HG02970 (cell line): ENCODE measurements around the gene NEK3.
"Not testable (repeated sequence)": the region's sequence is repeated elsewhere in the genome, so short reads cannot be mapped to it uniquely, and the experiment has no call there.

ENCODE experiments used
- ATAC-seq: cut with Tn5 transposase; IDR thresholded peaks from one replicate; pipeline ENCODE4 v1.9.1; 2021; ENCODE audit warnings: mild to moderate bottlenecking, moderate library complexity, moderate number of reproducible peaks; ENCODE audit not compliant: unreplicated experiment, low FRiP score

NEK3 gene

DNA sequence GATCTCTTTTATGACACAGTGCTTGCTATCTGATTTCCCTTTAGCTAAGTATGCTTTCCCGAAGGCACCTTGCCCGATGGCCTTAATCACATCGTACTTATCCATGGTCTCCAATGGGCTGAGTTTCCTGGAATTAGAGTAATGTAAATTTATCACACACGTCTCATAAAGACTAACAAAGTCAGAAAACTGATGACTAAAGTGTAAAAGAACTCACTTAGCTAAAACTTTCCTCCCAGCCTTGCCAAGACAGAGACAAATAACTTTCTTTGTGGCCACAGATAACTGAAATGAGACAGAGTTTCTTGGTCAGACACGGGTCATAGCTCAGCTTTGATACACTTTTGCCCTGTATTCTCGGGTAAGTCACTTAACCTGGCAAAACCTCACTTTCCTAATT is 32.0 kb downstream of the NEK3 start:
- ATAC-seq = no peak

DNA sequence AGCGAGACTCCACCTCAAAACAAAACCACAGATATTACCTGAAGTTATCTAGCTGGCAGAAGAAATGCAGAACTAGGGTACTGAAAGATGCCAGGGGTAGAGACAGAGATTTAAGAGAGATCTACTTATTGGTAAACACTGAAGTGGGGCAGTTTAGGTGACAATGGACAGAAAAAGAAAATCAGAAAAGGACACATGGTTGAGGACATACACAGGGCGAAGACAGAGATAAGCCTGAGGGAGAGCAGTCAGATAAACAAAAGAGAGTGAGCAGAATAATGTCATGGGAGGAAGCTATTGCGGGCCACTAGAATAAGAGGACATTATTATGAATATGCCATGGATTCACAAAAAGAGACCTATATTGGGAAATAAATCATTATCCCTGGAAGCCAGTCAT is 33.9 kb downstream of the NEK3 start:
- ATAC-seq = no peak

DNA sequence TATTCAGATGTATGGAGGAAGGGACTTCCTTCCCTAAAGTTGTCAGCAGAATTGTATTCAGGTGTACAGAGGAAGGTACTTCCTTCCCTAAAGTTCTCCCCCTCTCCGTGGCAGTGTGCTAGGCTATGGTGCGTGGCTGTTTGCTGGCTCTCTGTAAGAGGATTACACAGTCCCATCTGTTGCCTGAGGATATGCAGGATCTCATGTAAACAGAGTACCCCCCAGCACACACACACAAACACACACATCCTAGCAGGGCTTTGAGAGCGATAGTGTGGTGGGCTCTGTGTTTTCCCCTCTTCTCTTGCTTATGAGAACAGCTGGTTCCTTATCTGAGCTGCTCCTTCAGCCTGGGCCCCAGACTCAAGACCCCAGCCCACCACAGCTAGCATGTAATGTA is 40.8 kb downstream of the NEK3 start:
- ATAC-seq = no peak

DNA sequence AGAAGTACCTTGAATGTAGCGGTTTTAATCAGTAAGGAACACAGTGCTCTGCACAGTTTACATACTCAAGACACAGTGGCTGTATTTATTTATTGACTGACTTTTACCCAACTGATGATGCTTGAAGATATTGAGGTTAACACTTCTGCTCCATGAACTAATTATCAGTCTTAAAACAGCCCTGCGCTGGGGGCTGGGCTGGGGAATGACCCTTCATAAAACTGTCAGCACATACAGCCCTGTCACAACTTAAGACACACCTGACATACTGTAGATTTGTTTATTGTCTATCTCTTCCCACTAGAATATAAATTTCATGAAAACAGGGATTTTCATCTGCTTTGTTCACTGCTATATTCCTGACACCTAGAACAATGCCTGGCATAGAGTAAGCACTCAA is 41.3 kb downstream of the NEK3 start:
- ATAC-seq = no peak

DNA sequence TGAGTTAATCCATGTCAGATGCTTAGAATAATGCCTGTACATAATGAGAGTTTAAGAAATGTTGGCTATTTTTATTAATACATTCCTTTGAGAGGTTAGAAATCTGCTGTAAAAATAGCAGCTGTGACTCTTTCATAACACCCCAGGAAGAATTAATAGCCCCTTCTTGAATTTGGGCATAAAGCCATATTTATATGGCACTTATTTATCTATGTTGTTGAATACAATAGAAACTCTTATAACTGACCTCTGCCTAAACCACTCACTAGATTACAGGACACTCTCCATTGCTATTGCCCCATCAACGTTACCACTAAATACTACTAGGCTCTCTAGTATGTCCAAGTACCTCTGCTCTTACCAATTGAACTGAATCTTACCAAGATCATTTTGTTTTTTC is 46.8 kb downstream of the NEK3 start:
- no peak for ATAC-seq

DNA sequence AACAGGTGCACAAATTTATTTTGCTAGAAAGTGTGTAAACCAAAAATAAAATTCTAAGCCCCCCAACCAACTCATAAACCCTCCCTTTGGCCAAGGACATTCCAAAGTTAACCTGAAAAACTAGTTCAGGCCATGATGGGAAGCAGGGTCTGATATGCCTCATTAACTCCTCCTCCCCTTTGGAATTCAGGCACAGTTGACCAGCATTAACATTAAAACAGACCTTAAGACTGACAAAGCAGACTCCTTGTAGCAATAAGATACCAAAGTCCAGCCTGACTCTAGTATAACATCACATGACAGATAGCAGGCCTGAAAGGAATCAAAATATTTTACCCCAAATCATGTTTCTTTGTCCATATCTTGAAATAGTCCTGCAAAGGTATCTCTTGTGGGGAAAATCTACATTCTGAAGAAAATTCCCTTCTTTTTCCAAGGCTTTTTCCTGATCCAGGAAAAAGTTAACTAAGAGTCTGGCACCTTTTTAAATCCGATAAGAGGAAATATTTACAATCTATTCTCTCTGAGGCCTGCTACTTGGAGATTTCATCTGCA is 50.2 kb downstream of the NEK3 start:
- ATAC-seq = no peak

DNA sequence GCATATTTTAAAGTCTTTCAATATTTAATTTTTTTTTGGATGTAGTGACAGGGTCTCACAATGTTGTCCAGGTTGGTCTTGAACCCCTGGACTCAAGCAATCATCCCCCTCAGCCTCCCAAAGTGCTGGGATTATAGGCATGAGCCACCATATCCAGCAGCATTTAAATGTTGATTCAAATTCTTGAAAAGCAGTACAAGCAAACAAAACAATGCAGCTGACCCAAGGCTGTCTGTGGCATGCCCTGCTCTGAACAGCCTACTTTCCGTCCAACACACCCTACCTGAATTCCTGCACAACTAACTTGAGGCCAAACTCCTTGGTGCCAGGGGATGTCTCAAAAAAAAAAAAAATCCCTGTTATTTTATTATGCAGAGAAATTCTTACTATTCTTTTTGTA is 53.6 kb downstream of the NEK3 start:
- ATAC-seq = no peak

DNA sequence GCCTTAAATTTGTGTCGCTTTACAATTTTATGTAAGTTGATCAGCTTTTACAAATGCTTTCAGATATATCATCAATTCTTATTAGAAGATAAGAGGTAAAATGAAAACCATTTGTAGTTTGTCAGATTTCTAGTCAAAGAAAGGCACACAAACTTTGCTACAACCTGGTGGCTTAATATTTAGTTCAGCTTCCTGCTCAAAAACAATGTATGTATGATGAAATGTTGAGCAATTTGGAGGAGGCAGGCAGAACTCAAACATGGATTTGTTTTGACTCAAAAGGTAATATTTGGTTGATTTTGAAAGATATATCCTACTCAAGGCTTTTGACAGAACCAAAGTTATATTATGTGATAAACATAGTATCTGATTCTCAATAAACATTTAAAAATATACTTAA is 54.8 kb downstream of the NEK3 start:
- no peak for ATAC-seq

DNA sequence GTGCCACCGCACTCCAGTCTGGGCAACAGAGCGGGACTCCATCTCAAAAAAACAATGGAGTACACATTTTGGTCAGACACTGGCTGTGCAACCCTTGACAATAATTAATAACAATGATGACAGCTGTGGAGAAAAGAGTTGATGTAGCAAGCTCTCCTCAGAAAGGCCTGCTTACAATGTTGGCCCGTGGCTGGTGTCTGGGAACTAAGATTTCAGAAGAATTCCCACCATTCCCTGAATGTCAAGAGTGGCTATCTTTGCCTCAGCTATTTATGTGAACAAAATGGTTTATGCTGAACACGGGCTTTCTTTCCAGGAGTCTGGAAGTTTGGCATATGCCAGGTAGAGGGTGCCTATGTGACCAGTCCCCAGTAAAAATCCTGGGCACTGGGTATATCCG is 56.0 kb downstream of the NEK3 start:
- no peak for ATAC-seq

DNA sequence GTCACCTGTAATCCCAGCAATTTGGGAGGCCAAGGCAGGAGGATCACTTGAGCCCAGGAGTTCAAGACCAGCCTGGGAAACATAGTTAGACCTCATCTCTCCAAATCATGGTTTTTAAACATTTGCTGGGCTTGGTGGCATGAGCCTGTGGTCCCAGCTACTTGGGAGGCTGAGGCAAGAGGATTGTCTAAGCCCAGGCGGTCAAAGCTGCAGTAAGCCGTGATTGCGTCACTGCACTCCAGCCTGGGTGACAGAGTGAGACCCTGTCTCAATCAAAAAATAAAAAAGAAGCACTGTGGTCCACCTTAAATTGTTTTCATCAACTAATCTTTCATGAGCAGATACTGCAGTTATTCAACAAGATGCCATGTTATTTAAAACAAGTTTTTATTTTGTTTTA is 57.0 kb downstream of the NEK3 start:
- ATAC-seq = not testable (repeated sequence)

DNA sequence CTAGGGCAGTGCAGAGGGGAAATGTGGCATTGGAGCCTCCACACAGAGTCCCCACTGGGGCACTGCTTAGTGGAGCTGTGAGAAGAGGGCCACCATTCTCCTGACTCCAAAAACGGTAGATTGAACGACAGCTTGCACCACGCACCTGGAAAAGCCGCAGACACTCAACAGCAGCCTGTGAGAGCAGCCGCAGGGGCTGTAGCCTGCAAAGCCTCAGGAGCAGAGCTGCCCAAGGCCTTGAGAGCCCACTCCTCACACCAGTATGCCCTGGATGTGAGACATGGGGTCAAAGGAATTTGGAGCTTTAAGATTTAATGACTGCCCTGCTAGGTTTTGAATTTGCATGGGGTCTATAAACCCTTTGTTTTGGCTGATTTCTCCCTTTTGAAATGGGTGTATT is 62.2 kb downstream of the NEK3 start:
- ATAC-seq = no peak

DNA sequence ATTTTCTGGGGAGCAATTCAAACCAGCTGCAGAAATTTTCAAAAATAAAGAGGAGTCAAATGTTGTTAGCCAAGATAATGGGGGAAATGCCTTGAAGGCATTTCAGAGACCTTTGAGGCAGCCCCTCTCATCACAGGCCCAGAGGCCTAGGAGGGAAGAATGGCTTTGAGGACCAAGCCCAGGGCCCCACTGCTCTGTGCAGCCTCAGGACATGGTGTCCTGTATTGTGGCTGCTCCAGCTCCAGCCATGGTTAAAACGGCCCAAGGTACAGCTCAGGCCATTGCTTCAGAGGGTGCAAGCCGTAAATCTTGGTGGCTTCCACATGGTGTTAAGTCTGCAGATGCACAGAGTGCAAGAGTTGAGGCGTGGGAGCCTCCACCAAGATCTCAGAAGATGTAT is 62.6 kb downstream of the NEK3 start:
- ATAC-seq = no peak

DNA sequence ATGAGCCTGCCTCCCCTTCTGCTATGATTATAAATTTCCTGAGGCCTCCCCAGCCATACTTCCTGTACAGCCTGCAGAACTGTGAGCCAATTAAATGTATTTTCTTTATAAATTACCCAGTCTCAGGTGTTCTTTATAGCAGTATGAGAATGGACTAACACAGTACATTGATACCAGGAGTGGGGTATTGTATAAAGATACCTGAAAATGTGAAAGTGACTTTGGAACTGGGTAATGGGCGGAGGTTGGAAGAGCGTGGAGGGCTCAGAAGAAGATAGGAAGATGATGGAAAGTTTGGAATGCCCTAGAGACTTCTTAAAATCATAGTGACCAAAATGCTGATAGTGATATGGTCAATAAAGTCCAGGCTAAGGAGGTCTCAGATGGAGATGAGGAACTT is 63.3 kb downstream of the NEK3 start:
- no peak for ATAC-seq

DNA sequence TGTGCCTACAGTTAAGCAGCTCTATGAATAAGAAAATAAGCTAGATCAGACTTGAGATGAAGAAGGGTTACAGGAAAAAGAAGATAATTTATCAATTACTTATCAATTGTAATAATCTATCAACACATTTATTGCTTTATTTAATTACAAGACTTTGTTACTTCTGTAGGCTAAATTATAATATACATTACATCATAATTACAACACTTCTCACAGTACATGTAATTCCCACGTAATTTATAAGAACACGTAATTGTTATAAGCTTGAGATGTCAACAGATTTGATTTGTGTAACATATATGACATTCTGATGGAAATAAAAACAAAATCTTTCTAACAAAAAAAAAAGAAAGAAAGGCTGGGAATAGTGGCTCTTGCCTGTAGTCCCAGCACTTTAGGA is 67.3 kb downstream of the NEK3 start:
- ATAC-seq = no peak

DNA sequence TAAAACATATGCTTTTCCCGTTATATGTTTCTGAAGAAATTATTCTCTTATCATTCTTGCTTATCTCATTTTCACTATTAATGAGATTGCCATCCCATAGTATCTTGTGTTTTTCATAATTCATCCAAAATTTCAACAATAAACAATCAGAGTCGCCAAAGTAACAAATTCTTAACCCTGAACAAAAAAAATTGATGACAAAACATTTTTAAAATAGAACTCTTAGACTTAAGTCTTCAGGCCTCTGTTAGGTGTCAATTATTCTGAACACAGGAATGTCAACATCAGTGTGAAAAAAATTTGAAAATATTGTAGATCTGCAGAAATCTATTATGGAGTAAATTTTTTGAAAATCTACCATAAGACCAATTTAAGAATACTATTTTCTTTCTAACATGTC is 67.9 kb downstream of the NEK3 start:
- no peak for ATAC-seq

DNA sequence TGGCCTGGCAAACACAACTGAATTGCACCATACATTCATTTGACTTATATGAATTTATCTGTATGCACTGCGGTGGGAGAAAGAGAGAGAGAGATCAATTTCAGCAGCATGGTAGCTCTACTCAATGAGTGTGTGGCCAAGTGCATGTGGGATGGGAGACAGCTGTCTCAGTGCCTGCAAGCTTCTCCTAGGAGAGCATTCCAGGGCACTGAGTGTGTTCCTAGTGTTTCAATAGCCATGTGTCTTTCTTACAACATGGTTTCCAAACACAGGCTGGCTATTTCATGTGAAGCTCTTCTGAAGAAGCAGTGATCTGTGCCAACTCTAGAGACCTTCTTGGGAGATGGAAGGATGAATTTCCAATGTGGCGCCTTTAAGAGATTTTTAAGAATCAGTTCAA is 74.0 kb downstream of the NEK3 start:
- no peak for ATAC-seq

DNA sequence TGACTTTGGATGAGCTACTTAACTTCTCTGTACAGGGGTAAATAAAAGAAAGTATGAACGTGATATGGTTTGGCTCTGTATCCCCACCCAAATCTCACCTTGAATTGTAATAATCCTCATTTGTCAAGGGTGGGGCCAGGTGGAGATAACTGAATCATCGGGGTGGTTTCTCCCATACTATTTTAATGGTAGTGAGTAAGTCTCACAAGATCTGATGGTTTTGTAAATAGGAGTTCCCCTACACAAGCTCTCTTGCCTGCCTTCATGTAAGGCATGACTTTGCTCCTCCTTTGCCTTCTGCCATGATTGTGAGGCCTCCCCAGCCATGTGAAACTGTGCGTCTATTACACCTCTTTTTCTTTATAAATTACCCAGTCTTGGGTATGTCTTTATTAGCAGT is 74.4 kb downstream of the NEK3 start:
- ATAC-seq = not testable (repeated sequence)
